HG02588 (cell line): ENCODE data around the gene TEC.
A peak's percentile ranks its signal among the peaks of the same experiment; 100 is the strongest.
"Not testable (repeated sequence)": the region's sequence is repeated elsewhere in the genome, so short reads cannot be mapped to it uniquely, and the experiment has no call there.

Experiments
- ATAC-seq: cut with Tn5 transposase; IDR thresholded peaks from one replicate; pipeline ENCODE4 v1.9.1; 2021; ENCODE audit warnings: mild to moderate bottlenecking, moderate library complexity; ENCODE audit not compliant: unreplicated experiment

TEC gene

DNA sequence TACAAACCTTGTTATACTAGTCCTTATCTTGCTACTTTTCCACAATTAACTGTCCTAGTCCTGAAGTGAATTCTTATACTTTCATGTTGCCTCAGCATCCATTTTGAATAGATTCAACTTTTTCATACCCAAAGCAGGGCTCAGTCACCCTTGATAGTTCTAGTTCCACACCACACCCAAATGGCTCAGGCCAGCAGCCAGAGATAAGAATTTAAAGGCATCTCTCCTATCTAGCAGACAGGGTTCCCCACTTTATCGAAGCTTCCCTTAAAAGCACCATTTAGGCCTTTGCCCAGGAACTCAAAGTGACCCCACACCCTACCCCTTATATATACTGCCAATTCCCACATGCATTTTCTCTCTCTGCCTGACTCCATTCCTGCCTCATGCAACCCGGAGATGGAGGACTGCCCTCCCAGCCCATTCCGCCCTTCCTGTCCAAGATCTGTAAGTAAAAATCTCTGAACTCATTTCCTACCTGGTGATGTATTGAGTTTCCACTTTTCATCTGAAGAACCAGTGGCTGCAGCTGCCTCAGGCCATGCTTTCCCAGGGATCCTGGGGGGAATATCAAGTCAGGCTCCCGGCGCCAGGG is 71.9 kb downstream of the TEC start:
- ATAC-seq: peak; percentile 26

DNA sequence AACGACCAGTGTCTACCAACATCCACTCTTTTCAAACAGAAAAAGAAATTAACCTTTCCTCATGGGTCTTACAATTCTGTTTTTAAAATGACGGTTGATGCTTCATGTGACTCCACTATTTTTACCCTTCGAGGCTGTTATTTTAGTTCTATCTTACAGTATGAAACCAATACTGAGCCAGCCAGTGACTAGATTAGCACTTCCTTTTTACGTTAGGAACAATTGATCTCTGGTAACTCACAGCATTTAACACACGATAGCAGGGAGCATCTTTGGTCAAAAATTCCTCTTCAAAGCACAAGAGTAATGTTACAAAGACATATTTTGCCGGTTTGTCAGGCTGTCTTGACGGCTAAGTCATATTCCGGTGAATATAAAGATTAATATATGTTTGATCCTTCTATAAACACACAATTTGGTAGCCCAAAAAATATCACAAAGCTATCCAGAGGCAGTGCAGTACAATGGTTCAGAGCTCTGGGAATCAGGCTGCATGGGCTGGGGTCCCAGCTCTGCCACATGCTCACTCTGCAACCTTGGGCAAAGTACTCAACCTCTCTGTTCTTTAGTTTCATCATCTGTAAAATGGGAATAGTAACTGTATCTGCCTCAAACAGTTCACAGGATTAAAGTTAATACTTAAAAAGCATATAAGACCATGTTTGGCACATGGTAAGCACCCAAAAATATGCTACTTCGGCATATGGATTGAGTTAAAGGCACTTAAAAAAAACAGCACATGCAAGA is 72.7 kb downstream of the TEC start:
- peak; percentile 56 for ATAC-seq

DNA sequence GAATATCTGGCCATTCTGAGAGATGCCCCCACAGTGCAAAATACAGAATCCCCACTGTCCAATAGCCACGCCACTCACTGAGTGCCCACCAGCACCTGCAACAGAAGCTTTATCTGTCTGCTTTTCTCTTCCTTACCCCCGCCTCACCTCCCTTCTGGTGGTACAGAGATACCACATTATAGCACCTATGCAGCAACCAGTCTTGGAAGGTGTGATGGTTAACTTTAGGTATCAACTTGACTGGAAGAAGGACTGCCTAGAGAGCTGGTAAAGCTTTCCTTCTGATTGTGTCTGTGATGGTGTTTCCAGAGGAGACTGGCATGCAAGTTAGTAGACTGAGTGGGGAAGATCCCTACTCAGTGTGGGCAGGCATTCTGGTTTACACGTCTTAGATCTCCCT is 73.8 kb downstream of the TEC start:
- ATAC-seq: no peak

DNA sequence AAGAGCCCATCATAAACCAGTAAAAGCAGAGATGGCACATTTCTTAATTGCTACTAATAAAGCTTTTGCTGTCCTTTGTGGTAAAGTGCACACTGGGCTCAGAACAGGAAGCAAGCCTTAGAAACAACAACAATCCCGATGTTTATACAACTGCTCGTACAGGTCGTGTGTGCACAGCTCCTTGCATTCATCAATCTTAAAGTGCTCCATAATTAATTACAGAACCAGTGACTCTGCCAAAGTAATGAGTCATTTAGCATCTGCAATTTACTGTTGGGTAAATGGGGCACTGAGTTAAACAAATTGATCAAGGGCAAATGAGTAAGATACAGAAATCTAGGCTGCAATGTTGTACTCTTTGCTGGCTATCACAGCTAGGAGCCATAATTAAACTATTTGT is 74.3 kb downstream of the TEC start:
- ATAC-seq: no peak

DNA sequence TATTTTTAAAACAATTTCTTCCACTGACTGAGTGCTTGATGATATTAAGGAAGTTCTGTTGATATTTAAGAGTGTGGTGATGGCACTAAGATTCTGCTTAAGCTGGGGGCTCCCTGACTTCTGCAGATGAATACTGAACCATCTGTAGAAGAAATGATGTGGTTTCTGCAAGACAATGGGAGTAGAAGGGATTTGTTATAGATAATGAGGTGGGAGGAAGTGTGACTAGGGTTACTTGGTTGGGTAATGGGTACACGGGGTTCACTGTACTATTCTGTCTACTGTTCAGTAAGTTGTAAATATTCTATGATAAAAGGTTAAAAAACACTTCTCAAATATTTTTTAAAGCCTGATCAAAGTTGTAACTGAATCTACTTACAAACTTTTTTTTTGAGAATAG is 74.7 kb downstream of the TEC start:
- ATAC-seq: no peak

DNA sequence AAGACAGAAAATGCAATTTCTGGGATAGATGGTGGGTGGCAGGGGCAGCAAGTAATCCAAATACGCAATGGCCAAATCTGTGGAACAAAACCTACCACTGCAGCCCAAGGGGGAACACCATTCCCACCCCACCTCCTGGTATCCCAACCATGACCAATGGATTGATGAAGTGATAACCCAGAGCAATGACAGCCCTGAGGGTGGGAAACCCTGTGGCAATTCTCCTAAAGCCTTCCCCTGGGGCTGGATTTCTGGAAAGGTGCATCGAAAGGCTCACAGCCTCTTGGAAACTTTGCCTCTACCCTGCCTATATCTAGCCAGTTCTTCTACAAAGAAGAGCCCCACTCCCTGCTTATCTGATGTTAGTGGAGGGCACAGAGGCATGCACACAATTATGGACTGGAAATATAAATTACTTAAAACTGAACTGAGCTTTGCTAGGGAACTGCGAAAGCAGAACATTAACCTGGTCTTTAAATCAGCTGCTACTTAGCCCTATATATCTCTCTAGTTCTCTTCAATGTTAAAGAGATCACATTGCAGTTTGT is 75.6 kb downstream of the TEC start:
- ATAC-seq: no peak

DNA sequence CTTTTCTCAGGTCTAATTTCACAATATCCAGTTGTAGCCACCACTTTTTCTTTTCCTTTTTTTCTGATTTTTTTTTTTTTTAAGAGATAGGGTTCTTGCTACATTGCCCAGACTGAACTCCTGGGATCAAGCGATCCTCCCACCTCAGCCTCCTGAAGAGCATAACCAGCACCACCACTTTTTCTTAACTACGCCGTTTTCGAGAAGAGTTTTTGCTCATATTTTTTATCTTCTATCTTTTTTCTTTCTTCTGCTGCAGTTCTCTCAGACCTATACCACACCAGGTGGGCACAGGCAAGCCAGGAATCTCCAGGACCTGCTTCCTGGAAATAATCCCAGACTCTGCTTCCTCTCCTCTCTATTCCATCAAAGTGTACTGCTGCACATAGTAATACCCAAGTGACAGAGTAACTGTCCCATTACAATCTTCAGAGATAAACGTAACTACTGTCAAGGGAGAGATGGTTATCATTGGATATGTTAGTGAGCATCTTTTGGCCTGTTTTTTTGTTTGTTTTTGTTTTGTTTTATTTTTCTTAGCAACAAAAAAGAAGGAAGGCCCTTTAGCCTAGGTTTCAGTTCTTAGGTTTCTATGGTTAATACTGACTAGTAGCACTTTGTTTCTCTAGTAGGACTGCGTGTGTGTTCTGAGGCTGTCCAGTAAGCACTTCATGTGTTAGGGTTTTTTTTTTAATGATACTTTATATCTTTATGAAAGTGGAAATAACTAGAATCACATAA is 76.4 kb downstream of the TEC start:
- ATAC-seq: no peak

DNA sequence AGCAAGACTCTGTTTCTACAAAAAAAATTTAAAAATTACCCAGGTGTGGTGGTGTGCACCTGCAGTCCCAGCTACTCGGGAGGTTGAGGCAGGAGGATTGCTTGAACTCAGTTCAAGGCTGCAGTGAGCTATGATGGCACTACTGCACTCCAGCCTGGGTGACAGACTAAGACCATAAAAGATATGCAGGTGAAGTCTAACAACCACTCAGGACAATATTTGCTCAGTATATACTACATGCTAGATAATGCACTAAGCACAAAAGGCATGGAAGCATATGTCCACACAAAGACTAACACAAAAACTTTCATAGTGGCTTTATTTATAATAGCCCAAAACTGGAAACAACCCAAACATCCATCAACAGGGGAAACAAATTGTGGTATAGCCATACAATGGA is 77.9 kb downstream of the TEC start:
- no peak for ATAC-seq

DNA sequence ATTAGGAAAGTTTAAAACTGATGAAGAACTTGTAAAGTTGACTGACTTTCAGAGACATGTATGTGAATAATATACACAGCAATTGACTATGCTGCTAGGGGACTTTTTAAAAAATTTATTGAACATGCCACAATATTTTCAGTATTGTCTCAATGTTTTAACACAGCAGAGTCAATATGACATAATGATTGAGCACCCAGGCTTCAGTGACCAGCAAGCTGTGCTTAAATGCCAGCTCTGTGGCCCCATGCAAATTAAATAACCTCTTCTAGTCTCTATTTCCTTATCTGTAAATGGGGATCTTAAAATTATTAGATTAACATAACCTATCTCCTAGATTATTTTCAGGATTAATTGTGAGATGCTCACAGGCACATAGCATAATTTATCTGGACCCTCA is 78.8 kb downstream of the TEC start:
- peak; percentile 45 for ATAC-seq

DNA sequence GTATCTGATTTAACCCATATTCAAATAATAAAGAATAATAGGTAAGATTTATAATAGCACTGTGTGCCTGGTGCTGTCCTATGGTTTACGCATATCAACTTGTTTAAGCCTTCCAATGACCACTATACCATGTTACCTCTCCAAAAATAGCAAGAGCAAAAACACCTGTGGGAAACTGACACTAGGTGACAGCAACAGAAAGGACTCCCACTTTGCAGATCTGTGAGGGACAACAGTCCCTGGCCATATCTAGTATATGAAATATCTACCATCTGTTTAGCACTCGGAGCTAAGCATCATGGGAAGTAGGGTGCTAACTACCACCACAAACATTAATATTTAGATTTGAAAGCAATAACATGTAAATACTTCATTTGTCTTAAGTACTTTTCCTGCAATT is 79.9 kb downstream of the TEC start:
- no peak for ATAC-seq

DNA sequence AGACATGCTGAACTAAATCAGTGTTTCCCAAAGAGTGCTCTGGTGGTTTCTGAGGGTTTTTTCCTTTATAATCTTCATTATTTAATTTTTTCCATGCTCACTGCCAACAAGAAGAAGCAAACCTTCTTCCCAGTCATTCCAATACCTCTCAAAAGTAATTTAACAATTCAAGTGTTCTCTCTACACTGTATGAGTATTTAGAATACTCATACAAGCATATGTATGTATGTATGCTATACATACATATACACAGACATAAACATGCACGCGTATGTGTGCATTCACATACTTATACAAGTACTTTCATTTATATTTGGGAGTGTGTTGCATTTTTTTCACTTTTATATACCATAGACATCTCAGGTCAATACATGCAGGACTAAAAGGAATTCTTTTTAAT is 81.2 kb downstream of the TEC start:
- no peak for ATAC-seq

DNA sequence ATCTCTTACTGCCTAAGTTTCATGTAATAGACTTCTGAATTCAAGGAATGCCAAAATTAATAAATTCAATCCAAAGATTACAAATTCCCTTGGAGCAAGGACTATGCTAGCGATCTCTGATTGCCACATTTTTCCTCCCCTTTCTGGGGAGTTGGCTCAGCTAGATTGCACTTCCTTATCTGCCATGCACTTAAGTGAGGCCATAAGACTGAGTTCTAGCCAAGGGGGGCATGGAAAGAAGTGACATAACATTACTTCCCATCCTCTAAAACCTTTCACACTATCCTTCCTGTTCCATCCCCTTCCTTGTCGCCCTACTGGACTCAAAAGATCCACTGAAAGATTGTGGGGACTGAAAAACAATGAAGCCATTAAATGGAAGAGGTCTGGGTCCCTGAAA is 81.8 kb downstream of the TEC start:
- no peak for ATAC-seq

DNA sequence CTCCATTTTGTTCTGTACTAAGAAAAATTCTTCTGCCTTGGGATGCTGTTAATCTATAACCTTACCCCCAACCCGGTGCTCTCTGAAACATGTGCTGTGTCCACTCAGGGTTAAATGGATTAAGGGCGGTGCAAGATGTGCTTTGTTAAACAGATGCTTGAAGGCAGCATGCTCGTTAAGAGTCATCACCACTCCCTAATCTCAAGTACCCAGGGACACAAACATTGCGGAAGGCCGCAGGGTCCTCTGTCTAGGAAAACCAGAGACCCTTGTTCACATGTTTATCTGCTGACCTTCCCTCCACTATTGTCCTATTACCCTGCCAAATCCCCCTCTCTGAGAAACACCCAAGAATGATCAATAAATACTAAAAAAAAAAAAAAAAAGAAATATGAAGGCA is 82.6 kb downstream of the TEC start:
- ATAC-seq: not testable (repeated sequence)

DNA sequence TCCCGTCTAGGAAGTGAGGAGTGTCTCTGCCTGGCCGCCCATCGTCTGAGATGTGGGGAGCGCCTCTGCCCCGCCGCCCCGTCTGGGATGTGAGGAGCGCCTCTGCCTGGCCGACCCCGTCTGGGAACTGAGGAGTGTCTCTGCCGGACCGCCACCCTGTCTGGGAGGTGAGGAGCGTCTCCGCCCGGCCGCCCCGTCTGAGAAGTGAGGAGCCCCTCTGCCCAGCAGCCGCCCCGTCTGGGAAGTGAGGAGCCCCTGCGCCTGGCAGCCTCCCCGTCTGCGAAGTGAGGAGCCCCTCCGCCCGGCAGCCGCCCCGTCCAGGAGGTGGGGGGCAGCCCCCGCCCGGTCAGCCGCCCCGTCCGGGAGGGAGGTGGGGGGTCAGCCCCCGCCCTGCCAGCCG is 83.2 kb downstream of the TEC start:
- not testable (repeated sequence) for ATAC-seq

DNA sequence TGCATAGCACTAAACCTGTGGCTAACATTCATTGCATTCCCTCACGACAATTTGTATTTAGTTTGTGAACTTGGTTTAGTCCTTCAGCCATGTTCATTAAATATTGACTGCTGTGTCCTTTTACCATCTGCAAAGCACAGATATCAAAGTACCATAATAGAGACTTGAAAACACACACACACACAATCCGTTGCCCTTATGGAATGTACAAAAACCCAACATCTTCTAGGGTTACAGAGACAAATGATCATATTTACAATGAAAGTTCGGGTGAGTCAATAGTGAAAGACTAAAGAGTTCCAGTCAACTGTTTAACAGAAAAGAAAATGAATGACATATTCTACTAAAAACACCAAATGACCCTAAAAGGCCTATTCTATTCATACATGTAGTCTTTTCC is 84.8 kb downstream of the TEC start:
- ATAC-seq: no peak

DNA sequence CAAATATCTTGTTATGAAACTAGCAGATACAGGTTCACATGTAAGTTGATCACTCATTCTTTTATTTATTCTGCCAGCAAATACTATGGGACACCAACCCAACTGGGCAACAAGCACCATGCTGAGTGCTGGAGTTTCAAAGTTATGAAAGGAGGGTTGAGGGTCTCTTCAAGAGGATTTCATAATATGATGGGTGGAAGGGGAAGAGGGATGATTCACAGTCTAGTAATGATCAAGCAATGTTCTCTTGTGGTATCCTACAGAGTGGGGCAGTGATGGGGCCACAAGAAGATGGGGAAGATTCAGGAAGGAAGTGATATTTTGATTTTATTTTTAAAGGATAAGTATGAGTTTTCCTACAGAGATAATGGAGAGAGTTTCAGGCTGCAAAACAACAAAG is 89.4 kb downstream of the TEC start:
- no peak for ATAC-seq

DNA sequence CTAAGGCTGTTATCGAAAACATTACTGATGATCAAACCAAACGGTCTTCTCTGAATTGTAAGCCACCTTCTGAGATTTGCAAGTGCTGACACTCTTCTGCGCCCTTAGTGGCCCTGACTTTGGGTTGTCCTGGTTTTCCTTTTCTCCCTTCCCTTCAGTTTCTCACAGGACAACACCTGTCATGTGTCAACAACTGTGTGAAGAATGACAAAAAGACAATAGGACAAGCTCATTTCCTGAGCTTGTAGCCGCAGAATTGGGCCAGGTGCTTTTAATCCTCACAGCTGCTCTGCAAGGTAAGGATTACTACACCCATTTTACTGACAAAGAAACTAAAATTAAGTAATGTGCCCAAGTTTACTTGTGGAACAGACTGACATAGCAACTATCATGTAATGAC is 90.7 kb downstream of the TEC start:
- ATAC-seq: no peak

DNA sequence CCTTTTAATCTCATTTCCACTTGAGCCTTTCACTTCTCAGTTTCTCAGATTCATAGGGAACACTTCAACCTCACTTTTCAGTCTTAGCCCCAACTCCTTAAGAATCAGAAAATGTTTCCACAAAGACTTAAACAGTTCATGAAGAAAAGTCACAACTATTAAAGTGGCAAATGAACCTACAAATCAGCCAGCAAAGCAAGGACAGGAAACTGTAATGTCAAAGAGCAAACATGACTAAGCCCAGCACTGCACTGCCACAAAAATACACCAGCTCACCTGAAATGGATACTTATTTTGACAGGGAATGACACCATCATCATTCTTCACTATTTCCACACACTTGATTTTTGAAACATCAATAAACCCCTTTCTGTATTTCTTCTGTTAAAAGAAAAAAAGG is 93.8 kb downstream of the TEC start:
- no peak for ATAC-seq

DNA sequence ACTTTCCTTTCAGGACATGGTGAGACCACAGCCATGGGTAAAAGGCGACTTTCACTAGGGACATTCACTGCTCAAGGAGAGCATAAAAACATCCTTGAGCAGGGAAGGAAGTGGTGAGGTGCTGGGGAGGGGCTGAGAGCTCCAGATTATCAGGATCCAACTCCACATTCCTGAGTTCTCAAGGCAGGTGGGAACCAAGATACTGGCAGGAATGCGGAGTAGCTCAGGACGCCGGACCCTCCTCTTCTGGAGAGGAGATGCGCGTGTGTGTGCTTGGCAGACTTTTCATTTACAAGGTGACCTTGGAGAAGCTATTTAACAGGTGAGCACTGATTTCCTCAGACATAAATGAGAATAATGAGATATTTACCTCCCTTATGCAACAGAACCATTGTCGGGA is 94.3 kb downstream of the TEC start:
- no peak for ATAC-seq

DNA sequence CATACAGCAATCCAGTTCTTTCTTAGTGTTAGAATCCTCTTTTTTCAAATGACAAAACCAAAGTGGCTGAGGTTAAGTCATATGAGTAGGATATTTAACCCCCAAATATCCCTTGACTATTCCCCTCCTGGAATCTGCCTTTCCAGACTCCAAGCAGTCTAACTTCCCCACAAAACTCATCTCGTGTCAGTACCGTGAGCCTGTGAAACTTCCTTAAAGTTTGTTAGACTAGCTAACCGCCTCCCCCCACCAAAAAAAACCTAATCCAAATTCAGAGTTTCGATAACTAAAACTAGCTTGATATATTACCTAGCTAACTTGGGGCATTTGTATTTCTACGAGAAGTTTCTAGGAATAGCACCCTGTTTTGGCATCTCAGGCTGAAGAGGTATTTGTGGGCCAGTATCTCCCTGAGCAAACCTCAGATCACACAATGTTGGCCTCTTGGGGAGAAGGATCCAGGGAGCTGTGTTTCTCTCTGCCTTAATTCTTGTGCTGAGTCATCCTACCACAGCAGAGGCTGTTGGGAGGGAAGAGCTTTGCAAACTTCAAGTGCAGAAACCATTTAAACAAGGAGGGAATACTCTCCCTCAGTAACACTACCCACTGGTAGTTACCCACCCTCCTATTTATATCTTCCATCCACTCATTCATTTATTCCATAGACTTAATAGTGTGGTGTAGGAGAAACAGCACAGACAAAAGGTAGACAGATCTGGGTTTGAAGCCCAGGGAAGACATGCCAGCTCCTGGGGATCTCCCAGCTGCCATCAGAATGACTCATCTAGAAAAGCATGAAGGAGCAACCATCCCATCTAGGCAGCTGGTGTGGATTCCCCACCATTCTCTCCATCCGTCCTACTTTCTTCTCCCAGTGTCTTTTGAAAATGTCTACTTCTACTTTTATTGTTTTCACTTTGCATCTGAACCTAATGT is 96.3 kb downstream of the TEC start:
- peak; percentile 78 for ATAC-seq

DNA sequence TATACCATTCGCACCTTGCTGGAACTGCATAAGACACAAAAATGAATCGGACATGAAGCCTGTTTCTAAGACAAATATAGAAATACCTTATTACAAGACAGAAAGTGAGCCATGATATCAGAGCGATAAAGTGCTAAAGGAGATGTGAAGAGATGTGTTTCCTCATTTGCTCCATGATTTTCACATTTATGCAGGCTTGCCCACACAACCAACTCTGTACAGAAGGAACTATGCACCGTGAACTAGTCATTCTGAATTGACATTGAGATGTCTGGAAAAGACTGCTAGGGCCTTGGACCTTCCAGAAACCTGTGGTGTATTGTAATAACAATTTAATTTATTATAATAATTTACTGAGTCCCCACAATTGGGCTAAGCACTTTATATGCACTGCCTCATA is 97.0 kb downstream of the TEC start:
- ATAC-seq: no peak
